Activated CD4-positive, alpha-beta T cell treated with anti-CD3 and anti-CD28 coated beads, Interleukin-2, amount 50 U/mL, for 48 hours (primary cell): ENCODE results near the gene YPEL2.
"Not testable (repeated sequence)": the region's sequence is repeated elsewhere in the genome, so short reads cannot be mapped to it uniquely, and the experiment has no call there.

Experiments
- DNase-seq, 2 experiments: peaks; one replicate each; pipeline ENCODE4 v3.0.0-alpha.2; 2020

The YPEL2 gene

GRCh38 chr17:59331129-59331928, at the start of gene YPEL2:
Gene YPEL2, plus strand, starts transcription at chr17:59331655. Its CDS starts 21,755 bp downstream, at chr17:59353410.
- DNase-seq: peak; percentile 88 to 91

GRCh38 chr17:59284317-59284716, 47.1 kb upstream of the YPEL2 start:
- DNase-seq: no peak

- DNase-seq: no peak
These were observed 44.0 kb upstream of the YPEL2 start for GRCh38 chr17:59287452-59287851.

GRCh38 chr17:59287891-59288290, 43.6 kb upstream of the YPEL2 start:
- DNase-seq: no peak

- DNase-seq: no peak
These were observed 41.5 kb upstream of the YPEL2 start for GRCh38 chr17:59289981-59290301.

- not testable (repeated sequence) for DNase-seq
These were observed 41.0 kb upstream of the YPEL2 start for GRCh38 chr17:59290302-59290998.

- DNase-seq: no peak
These were observed 39.3 kb upstream of the YPEL2 start for GRCh38 chr17:59292174-59292523.

GRCh38 chr17:59296190-59296589, 35.3 kb upstream of the YPEL2 start:
- no peak for DNase-seq

- no peak for DNase-seq
These were observed 32.9 kb upstream of the YPEL2 start for GRCh38 chr17:59298521-59298920.

GRCh38 chr17:59299400-59300092, 31.9 kb upstream of the YPEL2 start:
- no peak for DNase-seq

- no peak for DNase-seq
These were observed 30.5 kb upstream of the YPEL2 start for GRCh38 chr17:59300941-59301340.

- DNase-seq: no peak
These were observed 26.6 kb upstream of the YPEL2 start for GRCh38 chr17:59304811-59305210.

GRCh38 chr17:59310263-59310920, 21.1 kb upstream of the YPEL2 start:
- DNase-seq: no peak

GRCh38 chr17:59311051-59311468, 20.4 kb upstream of the YPEL2 start:
- DNase-seq: peak; percentile 19 to 30

- not testable (repeated sequence) for DNase-seq
These were observed 19.9 kb upstream of the YPEL2 start for GRCh38 chr17:59311521-59311920.

GRCh38 chr17:59315866-59316265, 15.6 kb upstream of the YPEL2 start:
- no peak for DNase-seq

- no peak for DNase-seq
These were observed 4.1 kb upstream of the YPEL2 start for GRCh38 chr17:59327121-59327980.

GRCh38 chr17:59327981-59328290, 3.5 kb upstream of the YPEL2 start:
- DNase-seq: no peak

- DNase-seq: no peak
These were observed 2.9 kb upstream of the YPEL2 start for GRCh38 chr17:59328601-59329000.

GRCh38 chr17:59329176-59330052, 2.0 kb upstream of the YPEL2 start:
- peak; percentile 29 to 57 for DNase-seq
